Measurements from ENCODE around the gene PTPRK.

GRCh38 chr6:128202169-128202765 lies 318.1 kb downstream of the PTPRK start:
- TF ChIP-seq CTCF (IDR thresholded peaks at IDR 0.05; ENCODE audit: low read depth, low read length, missing input control) = no peak
- TF ChIP-seq GABPA (IDR thresholded peaks at IDR 0.05 in 1 of 2, conservative IDR thresholded peaks at IDR 0.05 in 1 of 2) = no peak
- TF ChIP-seq ATF3 (IDR thresholded peaks at IDR 0.05) = no peak
- TF ChIP-seq EGR1 (IDR thresholded peaks at IDR 0.05; ENCODE audit: low read depth in 2 of 2) = no peak
- no peak for TF ChIP-seq REST (IDR thresholded peaks at IDR 0.05)
- no peak for TF ChIP-seq RAD21 (IDR thresholded peaks at IDR 0.05)
- TF ChIP-seq, protein P1, sequence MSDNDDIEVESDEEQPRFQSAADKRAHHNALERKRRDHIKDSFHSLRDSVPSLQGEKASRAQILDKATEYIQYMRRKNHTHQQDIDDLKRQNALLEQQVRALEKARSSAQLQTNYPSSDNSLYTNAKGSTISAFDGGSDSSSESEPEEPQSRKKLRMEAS (IDR thresholded peaks at IDR 0.05) = no peak

All from liver (tissue), 3 donors.